HG03378 (cell line): ENCODE results near the gene APOL2.
"Not testable (repeated sequence)": the region's sequence is repeated elsewhere in the genome, so short reads cannot be mapped to it uniquely, and the experiment has no call there.

ENCODE experiments used
- ATAC-seq: cut with Tn5 transposase; IDR thresholded peaks from one replicate; pipeline ENCODE4 v1.9.1; 2021; ENCODE audit warnings: mild to moderate bottlenecking, moderate library complexity; ENCODE audit not compliant: unreplicated experiment

APOL2 gene

DNA sequence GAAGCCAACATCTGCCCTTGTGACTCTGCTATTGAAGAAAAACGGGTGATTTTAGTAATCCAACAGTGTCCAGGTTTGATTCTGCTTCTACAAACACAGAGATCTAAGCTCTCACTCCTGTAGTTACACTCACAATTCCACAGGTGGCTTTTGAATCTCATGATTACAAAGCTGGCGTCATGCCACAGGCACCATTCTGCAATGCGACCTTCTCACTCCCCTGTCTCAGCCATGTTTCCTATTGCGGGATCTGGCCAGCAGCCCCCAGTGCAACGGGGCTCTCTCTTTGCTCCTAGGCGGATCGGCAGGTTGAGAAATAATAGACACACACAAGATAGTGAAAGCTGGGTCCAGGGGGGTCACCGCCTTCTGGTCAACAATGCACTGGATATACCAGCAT, 36.4 kb downstream of the APOL2 start:
- ATAC-seq, result not testable (repeated sequence)

DNA sequence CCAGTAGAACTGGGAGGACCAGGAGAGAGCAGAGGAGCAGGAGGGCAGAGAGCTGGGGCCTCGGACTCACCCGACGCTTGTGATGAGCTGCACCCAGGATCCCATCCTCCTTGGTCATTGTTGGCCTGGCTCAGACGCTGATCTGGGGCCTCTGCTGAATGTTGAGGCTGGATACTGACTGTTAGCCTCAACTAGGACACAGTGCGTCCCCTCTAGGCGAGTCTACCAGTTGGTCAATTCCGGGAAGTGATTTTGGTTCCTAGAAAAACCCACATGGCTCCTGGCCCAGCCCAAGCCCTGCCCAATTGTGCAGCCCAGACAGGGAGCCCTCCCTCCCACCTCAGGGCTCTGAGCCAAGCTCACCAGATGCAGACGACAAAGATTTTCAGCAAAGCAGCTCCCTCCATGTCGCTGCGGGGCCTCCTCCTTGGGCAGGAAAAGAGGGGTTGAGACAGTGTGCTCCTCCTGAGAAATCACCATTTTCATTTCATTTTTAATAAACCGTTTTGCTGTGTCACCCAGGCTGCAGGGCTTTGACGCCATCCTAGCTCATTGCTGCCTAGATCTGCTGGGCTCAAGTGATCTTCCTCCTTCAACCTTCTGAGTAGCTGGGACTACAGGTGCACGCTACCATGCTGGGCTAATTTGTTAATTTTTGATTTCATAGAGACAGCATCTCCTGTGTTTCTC, 37.6 kb downstream of the APOL2 start, which contains the start of gene APOL4:
Gene APOL4 (minus strand): TSS at position 180 of the 690 bp plus-strand sequence. CDS start 75 bp downstream, at position 105.
- ATAC-seq, result no peak

DNA sequence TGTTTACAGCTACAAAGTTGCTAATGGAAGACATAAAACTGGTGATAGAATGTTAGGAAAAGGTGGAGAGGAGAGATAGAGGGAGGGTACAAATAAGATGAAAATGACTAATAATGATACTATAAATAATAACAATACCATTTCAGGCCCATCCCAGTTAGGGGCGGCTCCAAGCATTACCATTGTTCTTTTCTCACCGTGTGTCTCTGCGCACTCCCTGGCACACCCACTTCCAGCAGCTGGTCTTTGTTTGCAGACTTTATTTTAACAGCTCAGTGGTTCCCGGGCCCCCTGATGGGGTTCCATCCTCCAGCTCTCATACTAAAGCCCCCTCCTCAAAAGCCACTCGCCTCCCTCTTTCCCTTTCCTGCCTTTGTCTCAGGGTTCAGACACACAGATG, 38.3 kb downstream of the APOL2 start:
- not testable (repeated sequence) for ATAC-seq

DNA sequence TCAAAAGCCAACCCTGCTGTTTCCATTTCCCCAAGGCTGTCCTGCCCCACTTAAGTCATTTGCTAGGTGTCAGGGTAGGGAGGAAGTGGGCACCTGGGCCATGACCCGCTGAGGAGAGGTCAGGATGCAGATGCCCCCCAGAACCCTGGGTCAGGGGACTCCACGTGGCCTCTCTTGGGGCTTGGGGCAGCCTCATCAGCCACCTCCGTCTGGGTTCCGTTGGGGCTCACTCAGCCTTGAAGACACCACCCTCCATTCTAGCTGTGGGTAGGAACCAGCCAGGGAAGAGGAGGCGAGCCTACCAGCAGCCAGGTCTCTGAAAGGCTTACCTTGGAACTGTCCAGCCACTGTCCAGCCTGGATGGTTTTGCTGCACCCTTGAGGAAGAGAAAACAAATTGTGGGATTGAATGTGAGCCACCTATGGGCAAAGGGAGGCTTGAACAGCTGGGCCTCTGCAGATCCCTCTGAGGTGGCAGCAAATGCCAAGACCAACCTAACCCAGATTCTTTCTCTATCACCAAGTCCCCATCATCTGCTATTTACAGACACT, 40.3 kb downstream of the APOL2 start:
- no peak for ATAC-seq

DNA sequence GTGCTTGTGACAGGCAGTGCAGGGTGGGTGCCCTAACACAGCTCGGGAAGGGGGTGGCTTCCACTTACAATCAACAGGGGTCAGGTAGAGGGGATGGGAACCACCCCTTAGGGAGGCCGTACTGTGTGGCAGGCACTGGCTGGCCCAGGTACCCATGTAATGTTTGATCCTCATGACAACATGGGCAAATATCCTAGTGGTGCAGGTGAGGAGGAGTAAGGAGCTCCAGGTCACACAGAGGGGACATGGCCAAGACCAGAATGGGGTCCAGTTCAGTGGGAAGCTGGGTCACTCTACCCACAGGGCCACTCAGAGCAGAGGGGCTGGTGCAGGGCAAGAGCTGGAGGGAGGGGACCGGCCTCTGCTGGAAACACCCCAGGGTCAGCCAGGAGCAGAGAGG, 40.8 kb downstream of the APOL2 start:
- ATAC-seq, result no peak

DNA sequence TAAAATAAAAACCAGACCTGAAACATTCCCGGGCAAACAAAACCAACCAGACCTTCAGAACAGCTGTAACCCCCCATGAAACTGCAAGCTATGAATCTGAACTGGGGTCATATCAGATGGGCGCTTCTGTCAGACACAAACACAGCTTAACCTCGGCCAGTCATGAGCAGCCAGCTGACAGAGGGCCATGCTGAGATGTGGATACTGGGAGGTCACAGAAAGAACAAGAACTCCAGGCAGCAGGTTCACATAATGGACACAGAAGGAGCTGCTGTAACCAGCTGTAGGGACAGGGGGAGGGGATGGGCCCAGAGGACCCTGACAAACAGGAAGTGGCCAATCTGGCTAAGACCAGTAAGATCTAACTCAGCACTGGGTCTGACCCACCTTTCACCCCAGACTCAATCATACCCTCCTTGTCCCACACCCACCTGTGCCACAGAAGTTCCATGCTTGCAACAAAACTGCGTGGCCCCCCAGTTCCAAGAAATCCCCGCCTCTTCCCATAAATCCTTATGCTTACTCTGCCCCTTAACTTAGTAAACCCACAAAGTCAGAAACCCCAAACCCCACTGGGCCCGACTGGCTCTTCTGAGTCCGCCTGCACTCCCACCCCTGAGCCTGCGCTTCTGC, 41.7 kb downstream of the APOL2 start:
- no peak for ATAC-seq

DNA sequence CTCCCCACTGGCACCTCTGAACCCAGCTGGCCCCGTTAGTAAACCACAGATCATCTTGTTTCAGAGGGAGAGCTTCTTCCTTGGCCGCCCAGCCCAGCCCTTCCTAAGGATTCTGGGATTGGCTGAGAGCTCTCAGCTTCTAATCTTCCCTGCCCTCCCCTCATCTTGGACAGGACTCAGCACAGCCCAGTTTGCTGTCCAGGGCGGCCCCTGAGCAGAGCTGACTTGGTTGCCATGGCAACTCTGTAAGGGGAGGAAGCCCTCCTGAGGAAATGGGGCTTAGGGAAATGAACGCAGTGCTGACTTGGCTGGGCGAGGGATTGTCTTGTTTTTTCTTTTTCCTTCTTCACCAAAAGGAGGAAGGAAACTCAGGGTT, 42.3 kb downstream of the APOL2 start:
- no peak for ATAC-seq

DNA sequence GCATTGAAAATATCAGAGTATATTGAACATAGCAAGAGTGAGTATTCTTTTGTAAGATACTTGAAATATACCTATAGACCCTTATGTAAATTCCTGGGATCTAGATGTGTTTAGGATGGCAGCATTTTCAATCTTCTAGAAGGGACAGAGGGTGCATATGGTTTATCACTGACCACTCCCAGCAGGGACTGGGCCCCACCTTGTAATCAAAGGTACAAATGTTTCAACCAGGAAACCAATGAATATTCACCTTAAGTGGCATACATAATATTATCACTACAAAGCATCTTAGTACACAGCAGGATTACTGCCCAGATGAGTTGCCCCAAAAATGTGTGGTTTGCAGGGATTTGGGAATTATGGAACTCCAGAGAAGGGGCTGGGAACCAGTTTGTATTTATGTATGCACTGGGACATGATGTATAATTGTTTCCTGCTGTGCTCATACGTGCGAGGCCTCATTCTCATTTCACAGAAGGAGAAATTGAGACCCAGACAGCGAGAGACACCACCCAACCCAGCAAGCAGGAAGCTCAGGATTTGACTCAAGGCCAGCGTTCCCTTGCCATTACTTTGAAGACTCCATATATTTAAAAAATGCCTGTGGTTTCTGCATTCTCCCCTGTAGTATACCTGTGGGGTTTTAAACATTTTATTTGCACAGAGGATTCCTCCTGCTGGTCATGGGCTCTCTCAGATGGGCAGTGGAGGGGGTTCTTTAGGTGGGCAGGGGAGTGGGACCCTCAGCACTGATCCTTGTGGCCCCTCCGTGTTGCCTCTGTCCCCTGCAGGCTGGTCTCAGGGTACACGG, 42.9 kb downstream of the APOL2 start:
- ATAC-seq, result no peak

DNA sequence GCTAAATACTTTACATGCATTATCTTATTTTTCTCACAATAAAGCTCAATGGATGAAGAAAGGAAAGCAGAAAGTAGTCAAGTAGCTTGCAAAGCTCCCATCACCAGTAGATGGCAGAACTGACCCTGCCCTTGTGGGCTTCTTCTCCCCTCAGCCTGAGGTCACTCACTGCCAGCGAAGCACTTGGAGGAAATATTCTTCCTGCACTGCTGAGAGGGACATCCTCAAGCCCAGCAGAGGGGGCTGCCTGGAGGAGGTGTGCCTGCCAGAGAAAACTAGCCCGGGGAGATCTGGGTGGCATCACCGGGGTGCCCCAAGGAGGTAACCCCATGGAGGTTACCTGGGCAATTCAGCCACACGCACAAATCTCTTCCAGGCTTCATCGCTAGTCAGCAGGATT, 44.4 kb downstream of the APOL2 start:
- ATAC-seq, result no peak

DNA sequence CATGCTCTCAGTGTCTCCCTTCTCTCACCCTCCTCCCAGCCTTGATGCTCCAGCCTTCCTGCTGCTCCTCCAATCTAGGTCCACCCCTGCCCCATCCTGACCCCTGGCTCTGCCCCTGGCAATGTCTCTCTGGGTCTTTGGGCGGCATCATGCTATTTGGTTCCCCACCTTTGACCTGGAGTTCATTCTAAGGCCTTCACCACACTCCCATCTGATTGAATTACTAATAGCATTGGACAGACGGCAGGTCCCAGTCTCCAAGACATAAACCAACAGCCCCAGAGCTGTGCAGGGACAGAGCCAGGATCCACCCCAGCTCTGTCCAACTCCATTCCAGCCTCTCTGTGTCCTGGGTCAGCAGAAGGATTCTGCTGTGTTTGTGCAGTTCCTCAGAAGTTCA, 44.9 kb downstream of the APOL2 start:
- no peak for ATAC-seq

DNA sequence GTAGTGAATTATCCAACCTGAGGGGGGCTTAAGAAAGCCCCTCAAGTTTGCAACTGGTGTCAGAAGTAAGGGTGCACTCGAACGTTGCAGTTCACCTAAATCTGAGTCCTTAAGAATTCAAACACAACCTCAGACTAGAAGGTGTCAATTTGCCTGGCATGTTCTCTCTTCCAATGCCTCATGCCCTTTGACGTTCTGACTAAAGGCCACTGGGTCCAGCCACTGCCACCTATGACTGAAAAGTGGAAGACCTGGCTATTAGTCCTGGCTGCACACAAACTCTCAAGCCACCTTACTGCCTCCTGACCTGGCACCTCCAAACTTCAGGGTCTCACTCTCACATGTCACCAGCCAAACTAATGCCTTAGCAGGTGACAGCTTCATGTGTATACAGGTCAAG, 45.8 kb downstream of the APOL2 start:
- ATAC-seq, result no peak

DNA sequence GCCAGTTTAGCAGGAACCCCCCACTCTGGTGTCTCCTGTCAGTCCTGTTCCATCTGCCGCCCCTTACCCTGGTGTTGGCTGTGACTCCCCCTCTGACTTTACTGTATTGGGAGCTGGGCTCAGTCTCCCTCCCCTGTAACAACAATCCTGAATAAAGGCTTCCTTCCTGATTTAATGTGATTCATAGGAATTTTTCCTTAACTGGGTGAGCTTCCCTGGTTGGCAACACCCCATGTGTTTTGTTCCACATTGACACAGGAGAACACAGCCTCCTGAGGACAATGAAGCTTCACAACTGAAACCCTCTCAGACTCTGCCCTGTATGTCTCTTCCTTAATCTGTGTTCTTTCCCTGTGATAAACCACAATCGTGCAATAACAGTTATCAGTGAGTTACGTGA, 46.2 kb downstream of the APOL2 start:
- ATAC-seq, result no peak

DNA sequence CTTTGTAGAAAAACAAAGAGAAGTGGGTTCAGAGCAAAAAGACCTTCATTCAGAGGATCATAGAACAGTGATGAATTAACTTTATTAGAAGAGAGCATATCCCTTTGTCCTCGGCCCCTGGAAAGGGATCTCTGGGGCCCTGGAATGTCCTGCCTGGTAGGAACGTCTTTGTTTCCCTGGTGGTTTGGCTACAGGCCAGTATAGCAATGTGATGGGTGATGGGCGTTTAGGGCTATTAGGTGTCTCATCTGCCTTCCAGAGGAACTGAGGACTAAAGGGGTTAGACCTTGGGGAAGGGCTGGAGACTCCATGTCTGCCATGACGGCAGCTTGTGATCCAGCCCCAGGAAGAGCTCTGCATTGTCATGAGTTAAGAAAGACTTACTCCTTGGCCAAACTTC, 46.8 kb downstream of the APOL2 start:
- ATAC-seq, result no peak

DNA sequence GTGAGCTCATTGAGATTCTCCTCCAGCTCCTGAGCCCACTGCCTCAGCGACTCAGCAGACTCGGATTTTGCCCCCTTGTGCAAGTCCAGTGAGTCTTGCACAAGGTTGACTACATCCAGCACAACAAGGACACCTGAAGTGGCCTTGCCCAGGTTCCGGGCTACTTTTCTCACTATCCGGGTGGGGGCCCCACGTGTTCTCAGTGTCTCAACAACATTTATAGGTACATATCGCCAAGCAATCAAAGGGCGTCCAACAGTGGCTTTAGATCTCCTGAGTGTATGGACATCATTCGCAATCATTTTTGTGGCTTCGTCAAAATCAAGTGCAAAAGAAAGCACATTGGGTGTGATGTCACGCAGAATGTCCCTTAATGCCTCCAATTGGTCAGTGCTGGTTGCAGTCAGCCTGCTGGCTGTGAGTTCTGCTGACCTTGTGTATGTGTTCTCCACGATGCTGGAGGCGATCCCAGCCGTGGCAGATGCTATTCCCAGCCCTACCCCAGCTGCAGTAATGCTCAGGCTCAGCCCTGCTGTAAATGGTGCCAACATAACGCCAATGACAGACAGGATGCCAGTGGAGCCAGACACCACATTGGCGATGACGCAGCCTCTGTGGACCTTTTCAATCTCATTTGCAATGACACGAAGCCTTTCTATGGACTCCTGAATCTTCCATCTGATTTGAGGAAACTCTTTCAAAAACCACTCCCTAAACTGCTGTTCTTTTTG, 48.1 kb downstream of the APOL2 start:
- ATAC-seq, result no peak

DNA sequence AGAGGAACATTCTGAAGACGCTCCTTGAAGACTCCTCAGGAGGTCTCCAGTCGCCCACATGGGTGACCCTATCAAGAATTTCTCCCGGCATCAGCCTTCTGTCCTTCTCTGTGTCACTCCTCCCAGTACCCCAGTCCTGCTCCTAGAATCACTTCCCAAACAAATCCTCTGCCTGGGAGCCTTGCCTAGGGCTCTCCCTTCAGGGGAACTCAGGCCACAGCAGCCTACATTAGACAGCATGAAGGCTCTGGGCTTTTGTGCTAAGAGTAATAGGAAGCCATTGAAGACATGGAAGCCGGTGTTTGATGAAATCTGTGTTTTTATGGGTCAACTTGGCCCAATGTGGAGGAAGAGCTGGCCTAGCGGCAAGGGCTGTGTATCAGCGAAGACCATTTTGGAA, 51.5 kb downstream of the APOL2 start:
- ATAC-seq, result not testable (repeated sequence)

DNA sequence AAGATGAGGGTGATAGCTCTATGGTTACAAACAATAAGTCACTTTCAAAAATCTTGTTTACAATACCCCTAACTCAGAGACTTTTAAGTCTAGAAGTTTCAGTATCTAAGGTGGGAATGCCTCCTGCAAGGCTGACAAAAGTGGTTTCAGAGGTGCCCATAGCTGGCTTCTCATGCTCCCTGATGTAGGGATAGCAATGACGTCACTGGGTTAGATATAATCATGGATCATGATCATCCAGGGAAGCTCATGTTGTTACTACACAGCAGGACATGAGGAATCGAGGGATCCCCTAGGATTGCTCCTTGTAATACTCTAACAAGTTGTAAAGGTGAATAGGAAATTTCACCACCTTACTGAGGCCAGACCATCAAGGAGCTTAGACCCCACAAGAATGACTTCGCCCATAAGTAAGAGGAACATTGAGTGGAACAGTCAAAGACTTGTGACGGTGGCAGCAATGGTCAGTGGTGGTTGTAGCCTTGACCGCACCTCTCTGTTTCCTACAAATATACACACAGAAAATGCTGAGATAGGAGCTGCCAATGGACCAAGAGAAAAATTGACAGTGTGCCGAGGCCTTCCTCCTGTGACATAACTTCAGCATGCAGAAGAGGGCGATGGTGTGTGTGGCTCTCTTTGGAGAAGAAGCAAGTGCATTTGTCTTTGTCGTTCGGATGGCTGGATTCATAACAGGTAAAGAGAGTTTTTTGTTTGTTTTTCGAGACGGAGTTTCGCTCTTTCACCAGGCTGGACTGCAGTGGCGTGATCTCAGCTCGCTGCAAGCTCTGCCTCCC, 53.3 kb downstream of the APOL2 start:
- no peak for ATAC-seq

DNA sequence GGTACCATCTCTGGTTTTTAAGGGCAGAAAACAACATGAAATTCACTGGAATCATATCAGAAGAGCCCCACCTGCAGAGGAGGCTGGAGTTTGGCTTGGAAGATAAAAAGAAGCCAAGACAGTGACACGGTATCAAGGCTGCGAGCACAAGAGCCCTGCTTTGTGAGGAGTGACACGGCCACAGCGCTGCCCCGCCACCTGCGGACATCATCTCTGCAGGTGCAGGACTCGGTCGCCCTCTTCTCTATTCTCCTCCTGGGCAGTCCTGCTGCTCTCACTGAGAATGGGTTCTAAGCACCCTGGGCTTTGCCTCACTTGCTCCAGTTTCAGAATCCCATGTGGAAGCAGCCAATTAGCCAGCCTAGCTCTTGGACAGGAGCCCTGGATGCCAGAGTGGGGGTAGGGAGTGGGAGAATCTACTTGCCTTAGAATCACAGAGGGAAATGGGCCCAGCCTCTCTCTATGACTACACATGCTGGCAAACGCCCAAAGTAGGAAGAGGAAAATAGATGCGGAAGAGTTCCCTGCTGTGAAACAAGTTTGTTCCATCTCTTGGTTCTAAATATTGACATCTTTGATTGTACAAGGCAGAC, 54.8 kb downstream of the APOL2 start:
- ATAC-seq, result no peak

DNA sequence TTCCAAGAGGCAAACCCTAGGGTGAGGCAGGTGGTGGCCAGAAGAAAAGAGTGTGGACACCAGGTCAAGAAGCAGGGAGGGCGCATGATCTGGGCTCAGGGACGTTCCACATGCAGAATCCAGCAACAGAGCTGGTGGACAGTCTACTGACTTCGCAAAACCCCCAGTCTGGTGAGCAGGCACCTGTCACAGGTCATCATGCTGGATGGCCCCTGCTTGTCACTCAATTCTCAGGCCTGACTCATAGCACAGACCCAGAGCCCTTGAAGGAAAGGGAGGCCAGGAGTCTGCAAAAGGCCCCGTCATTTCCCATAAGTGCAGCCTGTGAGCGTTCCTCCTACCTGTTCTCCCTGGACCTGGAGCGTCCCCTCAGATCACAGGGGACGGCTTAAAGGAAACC, 55.9 kb downstream of the APOL2 start:
- no peak for ATAC-seq

DNA sequence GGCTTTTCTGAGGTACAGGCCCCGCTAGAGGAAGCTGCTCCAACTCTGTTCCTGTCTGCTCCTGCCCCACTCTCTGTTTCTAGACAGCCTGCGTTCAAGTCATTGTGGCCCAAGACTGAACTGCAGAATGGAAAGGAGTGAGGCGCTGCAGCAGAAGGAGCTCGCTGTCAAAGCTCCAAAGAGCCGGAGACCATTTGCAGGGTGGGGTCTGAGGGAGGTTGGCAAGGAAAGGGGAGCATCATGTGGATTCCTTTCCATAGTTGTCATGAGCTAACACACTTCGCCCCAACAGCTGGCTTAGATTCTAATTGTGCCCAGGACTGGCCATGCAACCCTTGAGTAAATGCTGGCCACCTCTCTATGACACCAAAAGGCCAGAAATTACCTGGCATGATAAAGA, 56.5 kb downstream of the APOL2 start:
- ATAC-seq, result no peak

DNA sequence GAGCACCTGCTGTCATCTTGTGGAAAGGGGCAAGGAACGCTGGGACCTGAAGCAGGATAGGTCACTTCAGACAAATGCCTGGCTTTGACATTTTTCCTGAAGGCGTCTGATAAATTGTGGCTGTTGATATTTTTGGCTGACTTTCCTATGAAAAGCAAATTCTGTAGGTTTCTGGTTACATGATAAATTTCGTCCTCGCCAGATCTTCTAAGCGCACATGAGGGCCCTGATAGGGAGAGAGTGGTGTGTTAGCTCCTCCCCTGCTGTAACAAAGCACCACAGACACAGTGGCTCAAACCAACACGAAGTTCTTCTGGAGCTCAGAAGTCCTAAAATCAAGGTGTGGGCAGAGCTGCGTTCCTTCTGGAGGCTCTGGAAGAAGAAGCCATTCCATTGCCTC, 57.3 kb downstream of the APOL2 start:
- ATAC-seq, result no peak
